Measurements from ENCODE around the gene GAS7. TPM values are rescaled to one million over a fixed set of nuclear protein-coding genes. Genes with fewer than 3 reads are reported as not detected.

Gene GAS7
- total and polyA plus RNA-seq, 4 donors, result 1.2 to 136 (median 32.3) TPM

DNA sequence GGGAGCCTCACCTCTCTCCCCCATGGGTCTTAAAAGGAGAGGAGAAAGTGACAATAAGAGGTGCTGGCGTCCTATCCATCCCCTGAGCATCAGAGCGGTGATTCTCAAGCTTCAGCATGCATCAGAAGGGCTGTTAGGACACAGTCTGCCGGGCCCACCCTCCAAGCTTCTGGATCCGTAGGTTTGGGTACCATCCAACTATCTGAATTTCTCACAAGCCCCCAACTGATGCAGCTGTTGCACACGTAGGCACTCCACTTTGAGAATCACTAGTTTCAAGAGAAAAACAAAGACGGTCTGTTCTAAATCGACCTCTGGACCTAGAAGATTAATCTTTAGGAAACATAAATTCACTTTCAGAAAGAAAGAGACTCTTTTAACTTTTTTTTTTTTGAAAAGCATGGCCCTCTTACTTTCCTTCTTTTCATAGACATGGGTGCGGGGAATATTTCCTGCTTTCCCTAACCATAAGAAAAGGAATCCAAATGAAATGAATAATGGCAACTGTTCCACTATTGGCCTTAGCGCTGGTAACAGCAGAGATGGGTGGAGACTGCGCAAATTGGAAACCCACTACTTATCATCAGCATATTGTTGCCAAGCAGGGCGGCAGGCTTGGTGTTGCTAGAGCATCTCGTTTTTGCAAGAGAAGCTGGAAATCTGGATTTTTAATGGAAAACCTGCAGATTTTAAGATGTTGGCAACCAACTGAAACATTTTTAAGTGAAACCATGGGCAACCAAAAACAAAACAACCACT, 144.4 kb downstream of the GAS7 start:
- 63 to 75% methylated on average over 12 of the region's 12 CpGs for WGBS, 2 donors
- Histone ChIP-seq H3K4me3 (ENCODE audit: low read length in 2 of 2) (no peak overlapping the region), H3K4me1 (ENCODE audit: control insufficient read depth in 1 of 2, insufficient read depth in 2 of 2, low read length in 2 of 2) (no peaks in the 10 kb centered on the region), H3K27me3 (ENCODE audit: control insufficient read depth in 1 of 2, insufficient read depth in 2 of 2, low read length in 1 of 2) (no peaks in the 10 kb centered on the region), H3K27ac (ENCODE audit: low read depth in 1 of 2, low read length in 2 of 2) (no peak overlapping the region), H3K36me3 (ENCODE audit: control insufficient read depth in 1 of 2, insufficient read depth in 2 of 2, low read length in 1 of 2) (no peaks in the 10 kb centered on the region), H3K9me3 (ENCODE audit: control insufficient read depth, low read length) (no peaks in the 10 kb centered on the region)
- DNase-seq (no peak), ATAC-seq (ENCODE audit: low FRiP score) (no peak)
- intact Hi-C loops (cut with DNase I), result no loop called here

DNA sequence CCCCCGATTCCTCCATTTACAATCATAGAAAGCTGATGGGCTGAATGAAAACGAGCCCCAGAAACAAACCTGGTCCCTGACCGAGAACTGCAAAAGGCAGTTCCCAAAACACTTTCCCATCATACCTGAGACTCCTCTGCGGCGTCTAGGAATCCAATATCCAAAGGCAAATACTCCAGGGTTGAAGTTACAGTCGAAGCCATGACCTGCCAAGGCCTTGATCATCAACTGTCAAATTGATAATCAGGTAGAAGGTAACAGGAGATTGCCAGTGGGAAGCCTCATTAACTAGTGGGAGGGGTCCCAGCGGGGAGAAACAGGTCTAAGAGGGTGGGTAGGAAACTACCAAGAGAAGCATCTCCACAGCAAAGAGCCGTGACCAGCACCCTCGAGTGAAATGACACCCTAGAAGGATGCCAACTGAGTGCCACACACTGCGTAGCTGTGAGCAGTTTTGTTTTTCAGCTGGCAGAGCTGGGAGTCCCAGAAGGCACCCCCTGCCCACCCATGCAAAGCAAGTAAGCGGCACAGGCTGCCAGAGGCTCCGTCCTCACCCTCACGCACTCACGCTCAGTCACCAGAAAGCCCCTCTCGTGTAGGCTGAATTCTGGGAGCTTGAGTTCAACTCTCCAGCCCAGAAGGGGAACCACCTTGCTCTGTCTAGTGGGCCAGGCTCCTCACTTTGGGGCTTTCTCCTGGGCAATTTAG, 146.1 kb downstream of the GAS7 start:
- peaks cover 0 to 1% of the 10 kb centered on the region in 2 donors for H3K27me3 ChIP-seq (ENCODE audit: control insufficient read depth in 1 of 2, insufficient read depth in 2 of 2, low read length in 1 of 2)
- no peak overlapping the region for H3K4me3 ChIP-seq (ENCODE audit: low read length in 2 of 2)
- H3K4me1 ChIP-seq (ENCODE audit: control insufficient read depth in 1 of 2, insufficient read depth in 2 of 2, low read length in 2 of 2), result no peaks in the 10 kb centered on the region
- H3K36me3 ChIP-seq (ENCODE audit: control insufficient read depth in 1 of 2, insufficient read depth in 2 of 2, low read length in 1 of 2), result no peaks in the 10 kb centered on the region
- intact Hi-C loops (cut with DNase I), result no loop called here
- ATAC-seq (ENCODE audit: low FRiP score), result no peak
- peaks cover 1% of the 10 kb centered on the region for H3K9me3 ChIP-seq (ENCODE audit: control insufficient read depth, low read length)
- H3K27ac ChIP-seq (ENCODE audit: low read depth in 1 of 2, low read length in 2 of 2), result no peak overlapping the region
- no peak for DNase-seq
- WGBS, 2 donors, result 82 to 90% methylated on average over 15 of the region's 15 CpGs

DNA sequence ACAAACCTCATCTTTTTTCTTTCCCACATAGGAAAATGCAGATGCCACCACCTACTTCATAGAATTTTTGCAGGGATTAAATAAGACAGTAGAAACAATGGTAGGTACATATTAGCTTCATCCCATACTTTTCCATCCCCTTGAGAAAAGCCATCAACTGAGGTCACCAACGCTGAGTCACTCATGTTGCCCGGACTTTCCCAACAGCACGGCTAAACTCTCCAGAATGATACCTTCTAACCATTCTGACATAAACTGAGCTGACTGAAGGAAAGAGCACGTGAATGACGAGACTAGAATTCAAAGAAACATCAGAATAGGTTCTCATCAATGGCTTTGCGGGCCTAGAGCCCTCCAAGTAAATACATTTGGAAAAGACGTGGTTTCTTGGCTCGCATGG, 147.3 kb downstream of the GAS7 start:
- Histone ChIP-seq H3K36me3 (ENCODE audit: control insufficient read depth in 1 of 2, insufficient read depth in 2 of 2, low read length in 1 of 2) (no peaks in the 10 kb centered on the region), H3K4me3 (ENCODE audit: low read length in 2 of 2) (no peak overlapping the region), H3K9me3 (ENCODE audit: control insufficient read depth, low read length) (peaks cover 1% of the 10 kb centered on the region), H3K4me1 (ENCODE audit: control insufficient read depth in 1 of 2, insufficient read depth in 2 of 2, low read length in 2 of 2) (no peaks in the 10 kb centered on the region), H3K27me3 (ENCODE audit: control insufficient read depth in 1 of 2, insufficient read depth in 2 of 2, low read length in 1 of 2) (peaks cover 0 to 1% of the 10 kb centered on the region in 2 donors), H3K27ac (ENCODE audit: low read depth in 1 of 2, low read length in 2 of 2) (no peak overlapping the region)
- intact Hi-C loops (cut with DNase I), result no loop called here
- no peak for ATAC-seq (ENCODE audit: low FRiP score)
- no peak for DNase-seq
- WGBS, 2 donors, result 87 to 91% methylated on average over 8 of the region's 8 CpGs

DNA sequence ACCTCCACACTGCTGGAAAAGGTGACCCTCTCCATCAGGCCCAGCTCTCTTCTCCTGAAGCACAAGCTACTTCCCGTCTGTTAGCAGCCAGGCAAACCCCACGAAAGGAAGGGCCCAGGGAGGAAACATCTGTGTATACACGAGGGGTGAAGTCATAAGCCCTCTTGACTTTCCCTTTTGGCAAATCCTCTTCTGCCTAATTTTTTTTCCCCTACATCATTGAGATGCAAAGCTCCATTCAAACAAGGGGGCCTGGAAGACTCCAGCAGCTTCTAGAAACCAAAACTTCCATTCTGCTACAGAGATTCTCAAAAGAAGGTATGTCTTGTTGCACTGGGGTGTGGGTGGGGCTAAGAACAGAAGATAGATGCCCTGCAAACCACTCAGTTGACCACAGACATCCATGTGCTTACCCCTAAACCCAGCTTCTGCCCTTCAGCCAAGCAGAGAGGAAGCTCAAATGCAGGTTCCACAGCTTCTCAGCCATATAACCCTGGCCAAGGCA, 147.8 kb downstream of the GAS7 start:
- no peaks in the 10 kb centered on the region for H3K36me3 ChIP-seq (ENCODE audit: control insufficient read depth in 1 of 2, insufficient read depth in 2 of 2, low read length in 1 of 2)
- peaks cover 0 to 1% of the 10 kb centered on the region in 2 donors for H3K27me3 ChIP-seq (ENCODE audit: control insufficient read depth in 1 of 2, insufficient read depth in 2 of 2, low read length in 1 of 2)
- H3K27ac ChIP-seq (ENCODE audit: low read depth in 1 of 2, low read length in 2 of 2), result no peak overlapping the region
- ATAC-seq (ENCODE audit: low FRiP score) (peak; percentile 58), DNase-seq (peak in 1 of 2 donors; percentile 70)
- intact Hi-C loops (cut with DNase I), result no loop called here
- 51 to 60% methylated on average over 3 of the region's 3 CpGs for WGBS, 2 donors
- H3K9me3 ChIP-seq (ENCODE audit: control insufficient read depth, low read length), result peaks cover 1% of the 10 kb centered on the region
- no peak overlapping the region for H3K4me3 ChIP-seq (ENCODE audit: low read length in 2 of 2)
- no peaks in the 10 kb centered on the region for H3K4me1 ChIP-seq (ENCODE audit: control insufficient read depth in 1 of 2, insufficient read depth in 2 of 2, low read length in 2 of 2)

DNA sequence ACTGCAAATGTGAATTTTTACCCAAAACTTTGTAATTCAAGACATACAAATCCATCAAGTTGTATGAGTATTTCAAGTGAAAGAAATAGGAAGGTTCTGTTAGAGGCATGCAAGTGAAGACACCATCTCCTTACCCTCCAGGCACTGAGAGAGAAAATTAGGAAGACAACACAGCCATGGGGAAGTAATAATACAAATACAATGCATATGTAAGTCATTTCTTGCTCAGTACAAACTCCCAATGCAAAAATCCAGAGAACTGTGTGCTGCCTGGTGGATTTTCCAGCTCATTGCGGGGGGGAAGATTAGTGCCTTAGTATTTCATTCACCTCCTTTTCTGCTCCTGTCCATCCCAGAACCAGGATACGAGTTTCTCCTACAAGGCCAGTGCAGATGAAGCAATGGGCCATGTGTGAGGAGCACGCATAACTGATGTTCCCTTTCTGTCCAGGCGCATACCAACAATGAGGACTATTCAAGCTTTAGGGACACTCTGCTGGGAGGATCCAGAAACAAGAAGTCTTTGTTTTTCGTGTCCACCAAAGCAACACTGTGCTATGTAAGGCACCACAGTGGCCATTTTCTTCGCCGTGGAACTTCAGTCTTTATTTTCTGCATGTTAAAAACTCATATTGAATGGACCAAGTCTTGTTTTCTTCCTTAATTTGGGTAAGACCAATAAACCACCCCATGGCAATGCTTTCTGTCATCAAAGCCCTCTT, 149.6 kb downstream of the GAS7 start:
- Histone ChIP-seq H3K9me3 (ENCODE audit: control insufficient read depth, low read length) (peaks cover 1% of the 10 kb centered on the region), H3K36me3 (ENCODE audit: control insufficient read depth in 1 of 2, insufficient read depth in 2 of 2, low read length in 1 of 2) (no peaks in the 10 kb centered on the region), H3K4me1 (ENCODE audit: control insufficient read depth in 1 of 2, insufficient read depth in 2 of 2, low read length in 2 of 2) (no peaks in the 10 kb centered on the region), H3K27ac (ENCODE audit: low read depth in 1 of 2, low read length in 2 of 2) (no peak overlapping the region), H3K4me3 (ENCODE audit: low read length in 2 of 2) (no peak overlapping the region), H3K27me3 (ENCODE audit: control insufficient read depth in 1 of 2, insufficient read depth in 2 of 2, low read length in 1 of 2) (peaks cover 0 to 1% of the 10 kb centered on the region in 2 donors)
- ATAC-seq (ENCODE audit: low FRiP score), result no peak
- no peak for DNase-seq
- WGBS, 2 donors, result 85 to 88% methylated on average over 7 of the region's 7 CpGs
- intact Hi-C loops (cut with DNase I), result no loop called here

DNA sequence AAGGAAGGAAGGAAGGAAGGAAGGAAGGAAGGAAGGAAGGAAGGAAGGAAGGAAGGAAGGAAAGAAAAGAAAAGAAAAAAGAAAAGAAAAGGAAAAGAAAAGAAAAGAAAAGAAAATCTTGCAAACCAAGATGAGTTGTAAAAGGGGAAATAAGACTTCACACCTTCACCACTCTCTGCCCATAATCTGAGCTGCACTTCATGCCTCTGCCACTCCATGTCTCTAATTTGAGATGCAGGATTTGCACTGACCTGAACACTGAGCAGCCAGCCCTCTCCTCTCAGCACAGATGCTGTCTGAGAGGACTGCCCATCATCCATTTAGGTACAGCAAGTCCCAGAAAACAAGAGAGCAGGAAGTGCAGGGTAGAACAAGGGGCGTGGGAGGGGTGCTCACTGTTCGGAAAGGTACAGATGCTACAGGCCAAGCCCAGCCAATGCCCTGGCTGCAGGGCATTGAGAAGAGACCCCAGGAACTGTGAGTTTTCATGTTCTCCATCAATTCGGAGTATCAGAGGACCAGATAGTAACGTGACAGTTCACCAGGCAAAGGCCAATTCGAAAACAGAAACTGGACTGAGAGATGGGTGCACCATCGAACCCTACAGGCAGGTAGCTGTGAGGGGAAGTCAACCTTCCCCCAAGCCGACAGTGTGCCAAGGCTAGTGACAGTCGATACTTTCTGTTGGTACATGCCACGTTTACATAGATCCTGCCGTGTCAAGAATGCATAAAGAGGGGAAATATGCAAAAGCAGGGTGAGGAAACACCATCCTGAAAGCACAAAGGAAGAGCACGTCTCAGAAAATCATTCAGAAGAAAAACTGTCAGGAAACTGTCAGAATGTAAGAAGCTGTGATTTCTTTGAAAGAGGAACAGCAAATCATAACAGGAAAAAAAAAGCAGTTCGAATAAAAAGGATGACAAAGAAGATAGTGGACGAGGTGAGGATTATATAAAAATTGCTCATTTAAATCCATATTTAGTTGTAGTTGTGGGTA, 151.3 kb downstream of the GAS7 start:
- ATAC-seq (ENCODE audit: low FRiP score) (no peak), DNase-seq (no peak)
- 64 to 78% methylated on average over 13 of the region's 13 CpGs for WGBS, 2 donors
- Histone ChIP-seq H3K27me3 (ENCODE audit: control insufficient read depth in 1 of 2, insufficient read depth in 2 of 2, low read length in 1 of 2) (peaks cover 0 to 1% of the 10 kb centered on the region in 2 donors), H3K4me3 (ENCODE audit: low read length in 2 of 2) (no peak overlapping the region), H3K4me1 (ENCODE audit: control insufficient read depth in 1 of 2, insufficient read depth in 2 of 2, low read length in 2 of 2) (no peaks in the 10 kb centered on the region), H3K36me3 (ENCODE audit: control insufficient read depth in 1 of 2, insufficient read depth in 2 of 2, low read length in 1 of 2) (no peaks in the 10 kb centered on the region), H3K9me3 (ENCODE audit: control insufficient read depth, low read length) (peaks cover 1% of the 10 kb centered on the region), H3K27ac (ENCODE audit: low read depth in 1 of 2, low read length in 2 of 2) (no peak overlapping the region)
- intact Hi-C loops (cut with DNase I), result no loop called here

DNA sequence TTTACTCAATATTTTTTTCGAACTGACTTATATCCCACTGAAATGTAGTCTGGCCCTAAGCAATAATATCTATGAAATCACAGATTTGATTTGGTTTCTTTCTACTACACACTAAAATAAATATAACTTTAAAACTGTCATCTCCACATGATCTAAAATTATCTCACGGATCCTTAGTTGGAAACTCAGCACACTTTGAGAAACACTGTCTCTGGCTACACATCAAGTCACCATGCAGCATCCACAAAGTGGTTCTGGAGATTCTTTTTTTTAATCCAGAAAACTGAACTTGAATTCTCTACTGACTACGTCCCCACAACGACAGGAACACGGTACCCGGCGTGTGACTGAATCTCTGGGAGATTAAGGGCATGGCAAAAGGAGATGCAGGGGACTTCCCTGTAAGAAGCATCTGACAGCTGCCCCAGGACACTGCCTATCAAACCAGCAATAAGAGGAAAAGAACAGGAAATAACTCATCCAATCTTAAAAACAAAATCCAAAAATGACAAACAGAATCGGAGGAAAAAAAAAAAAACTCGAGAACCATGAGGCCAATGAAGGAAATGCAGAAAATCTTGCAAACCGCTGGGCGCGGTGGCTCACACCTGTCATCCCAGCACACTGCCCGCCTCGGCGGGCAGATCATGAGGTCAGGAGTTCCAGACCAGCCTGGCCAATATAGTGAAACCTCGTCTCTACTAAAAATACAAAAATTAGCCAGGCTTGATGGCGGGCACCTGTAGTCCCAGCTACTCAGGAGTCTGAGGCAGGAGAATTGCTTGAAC, 152.3 kb downstream of the GAS7 start:
- 79 to 82% methylated on average over 17 of the region's 17 CpGs for WGBS, 2 donors
- Histone ChIP-seq H3K27me3 (ENCODE audit: control insufficient read depth in 1 of 2, insufficient read depth in 2 of 2, low read length in 1 of 2) (peaks cover 0 to 1% of the 10 kb centered on the region in 2 donors), H3K36me3 (ENCODE audit: control insufficient read depth in 1 of 2, insufficient read depth in 2 of 2, low read length in 1 of 2) (no peaks in the 10 kb centered on the region), H3K4me1 (ENCODE audit: control insufficient read depth in 1 of 2, insufficient read depth in 2 of 2, low read length in 2 of 2) (no peaks in the 10 kb centered on the region), H3K9me3 (ENCODE audit: control insufficient read depth, low read length) (peaks cover 1% of the 10 kb centered on the region), H3K27ac (ENCODE audit: low read depth in 1 of 2, low read length in 2 of 2) (no peak overlapping the region), H3K4me3 (ENCODE audit: low read length in 2 of 2) (no peak overlapping the region)
- DNase-seq (no peak), ATAC-seq (ENCODE audit: low FRiP score) (no peak)
- intact Hi-C loops (cut with DNase I), result no loop called here

Measured in aorta (tissue), 5 donors.